Measurements from ENCODE around the gene RASGEF1C. TPM values are rescaled to one million over a fixed set of nuclear protein-coding genes. Genes with fewer than 3 reads are reported as not detected.

RASGEF1C gene
- total and polyA plus RNA-seq, 2 of the 13 experiments (the other 11 are each of a cell fraction or from before 2014, with no cell fraction given): not detected

GRCh38 chr5:180130291-180130869 lies 78.6 kb downstream of the RASGEF1C start:
- WGBS (ENCODE audit: low lambda C conversion rate): 13% methylated on average over 12 of the region's 16 CpGs
- Histone ChIP-seq H4K20me1 (ENCODE audit: insufficient read depth, low read length) (no peaks in the 10 kb centered on the region), H3K9ac (ENCODE audit: insufficient read depth, low read depth, low read length) (no peak overlapping the region), H3K79me2 (ENCODE audit: insufficient read depth, low read length) (no peaks in the 10 kb centered on the region), H2AFZ (ENCODE audit: low read length) (no peak overlapping the region), H3K4me1 (ENCODE audit: insufficient read depth, low read length) (no peaks in the 10 kb centered on the region), H3K27me3 (ENCODE audit: control insufficient read depth in 1 of 2, insufficient read depth in 2 of 2, low read length in 2 of 2) (peaks cover 10 to 71% of the 10 kb centered on the region in 2 experiments), H3K4me3 (replicated peaks in 1 of 3; ENCODE audit: insufficient read depth in 1 of 3, low read depth in 2 of 3, low read length in 3 of 3) (no peak overlapping the region), H3K9me3 (ENCODE audit: low read length) (no peaks in the 10 kb centered on the region), H3K36me3 (replicated peaks in 1 of 2; ENCODE audit: control insufficient read depth in 1 of 2, insufficient read depth in 2 of 2, low read length in 2 of 2) (no peaks in the 10 kb centered on the region), H3K27ac (ENCODE audit: extremely low read length, insufficient read depth, low read length) (no peak overlapping the region), H3K4me2 (ENCODE audit: low read depth, low read length) (no peak overlapping the region)
- BruUV-seq (replicated peaks): no TSS peak
- DNase-seq (ENCODE audit: low spot score): no peak
- no peak for FAIRE-seq
- POLR2A ChIA-PET: no interaction called here
- no peak for ATAC-seq
- intact Hi-C loops (cut with micrococcal nuclease; ENCODE audit: unreplicated experiment) (no loop called here), in situ Hi-C loops (cut with HindIII; ENCODE audit: extremely low pct_ligation_motif_present, low pct_unique_long_range_greater_than_20kb) (loop anchor here (5.0 kb wide), 1 partner anchor 77 kb away; the partner anchor contains the start of gene RASGEF1C)
- CTCF ChIA-PET (ENCODE audit: low intra/inter-chr PET ratio, low total read pairs): no interaction called here
- TF ChIP-seq ZUFSP (CRISPR knock-in tag; IDR thresholded peaks at IDR 0.05; ENCODE audit: borderline replicate concordance) (no peak), TFDP2 (CRISPR knock-in tag; IDR thresholded peaks at IDR 0.05) (no peak), IRF9 (CRISPR knock-in tag; IDR thresholded peaks at IDR 0.05; ENCODE audit: borderline replicate concordance) (no peak), MED8 (CRISPR knock-in tag; IDR thresholded peaks at IDR 0.05; ENCODE audit: insufficient replicate concordance) (no peak), SP5 (CRISPR knock-in tag; IDR thresholded peaks at IDR 0.05; ENCODE audit: borderline replicate concordance, low read depth) (no peak), ZNF660 (CRISPR knock-in tag; IDR thresholded peaks at IDR 0.05; ENCODE audit: borderline replicate concordance, low read depth) (no peak), MTA3 (CRISPR knock-in tag; IDR thresholded peaks at IDR 0.05) (no peak), ZFP90 (CRISPR knock-in tag; IDR thresholded peaks at IDR 0.05; ENCODE audit: borderline replicate concordance) (no peak), GMEB1 (CRISPR knock-in tag; IDR thresholded peaks at IDR 0.05; ENCODE audit: borderline replicate concordance) (no peak), SETDB1 (CRISPR knock-in tag; IDR thresholded peaks at IDR 0.05; ENCODE audit: borderline replicate concordance) (no peak), ERF (CRISPR knock-in tag; IDR thresholded peaks at IDR 0.05) (no peak), ZBTB43 (CRISPR knock-in tag; conservative IDR thresholded peaks at IDR 0.05) (no peak)
